HepG2 (cell line): ENCODE data around the gene CDK12. TPM values are rescaled to one million over a fixed set of nuclear protein-coding genes. Genes with fewer than 3 reads are reported as not detected.

ENCODE experiments used
- ATAC-seq: fragments of 200-7000 bp; cut with Tn5 transposase; 3 replicates; pipeline ENCODE4 v1.9.1; 2020; ENCODE audit warnings: mild to moderate bottlenecking, moderate library complexity
- BruUV-seq: library from RNA; stranded (reverse); fragments of 400-500 nt; replicated peaks from 2 replicates; lab custom pipeline; 2021; lab: Mats Ljungman, UMichigan
- CTCF ChIA-PET: fragments of 300-600 bp; formaldehyde crosslinking; extraction: SDS; loops from one replicate; lab custom pipeline; 2021; ENCODE audit warnings: low total read pairs, inconsistent platforms, low intra/inter-chr PET ratio; lab: Yijun Ruan, JAX
- POLR2A ChIA-PET: fragments of 350-600 bp; sonication (Branson Sonifier 250); formaldehyde crosslinking; loops from one replicate; lab custom pipeline; 2020; ENCODE audit warnings: antibody characterized with exemption, inconsistent platforms; lab: Yijun Ruan, JAX
- DNase-seq: peaks from one replicate; pipeline ENCODE4 v3.0.0-alpha.2; 2015; ENCODE audit warnings: low spot score
- FAIRE-seq: peaks from 3 replicates; lab custom pipeline; 2011; peaks lifted over from hg19 to GRCh38; lab: Jason Lieb, UNC
- H2AFZ ChIP-seq: one replicate; pipeline ENCODE4 v1.6.1; 2011; ENCODE audit warnings: low read length, inconsistent platforms
- H3K27ac ChIP-seq: fragments of 300-600 bp; 3 replicates; pipeline ENCODE4 v1.8.0; 2011; ENCODE audit warnings: mixed run types, mild to moderate bottlenecking, mixed read lengths, low read length, inconsistent platforms; ENCODE audit not compliant: insufficient read depth; ENCODE audit errors: extremely low read length
- H3K27me3 ChIP-seq, 2 experiments: fragments of 200-600 bp in 1 of 2; 2 replicates in 1 of 2; 3 replicates in 1 of 2; pipeline versions ENCODE4 v1.6.0 to v1.8.0; 2011; ENCODE audit warnings: low read length in 2 of 2, mild to moderate bottlenecking in 2 of 2, moderate library complexity in 2 of 2, inconsistent platforms in 1 of 2; ENCODE audit not compliant: insufficient read depth in 2 of 2, control insufficient read depth in 1 of 2
- H3K36me3 ChIP-seq, 2 experiments: fragments of 200-600 bp in 1 of 2; replicated peaks in 1 of 2; 2 replicates in 1 of 2; 3 replicates in 1 of 2; pipeline versions ENCODE4 v1.5.1 to v1.8.0; 2011; ENCODE audit warnings: low read length in 2 of 2, inconsistent platforms in 1 of 2; ENCODE audit not compliant: insufficient read depth in 2 of 2, control insufficient read depth in 1 of 2
- H3K4me1 ChIP-seq: 2 replicates; pipeline ENCODE4 v1.5.1; 2012; ENCODE audit warnings: low read length, inconsistent platforms; ENCODE audit not compliant: insufficient read depth
- H3K4me2 ChIP-seq: 2 replicates; pipeline ENCODE4 v1.6.0; 2011; ENCODE audit warnings: low read depth, low read length, inconsistent platforms
- H3K4me3 ChIP-seq, 3 experiments: fragments of 200-600 bp in 1 of 3; sonication (generic), shearing (Covaris generic) in 1 of 3; replicated peaks in 1 of 3; 2 replicates each; pipeline ENCODE4 v1.5.1; 2011 to 2016; ENCODE audit warnings: low read length in 3 of 3, inconsistent platforms in 2 of 3, low read depth in 2 of 3, mild to moderate bottlenecking in 2 of 3, control low read depth in 1 of 3, mixed read lengths in 1 of 3; ENCODE audit not compliant: insufficient read depth in 1 of 3
- H3K79me2 ChIP-seq: one replicate; pipeline ENCODE4 v1.6.1; 2011; ENCODE audit warnings: low read length, inconsistent platforms; ENCODE audit not compliant: insufficient read depth
- H3K9ac ChIP-seq: 2 replicates; pipeline ENCODE4 v1.6.0; 2011; ENCODE audit warnings: mild to moderate bottlenecking, low read depth, low read length, inconsistent platforms; ENCODE audit not compliant: insufficient read depth
- H3K9me3 ChIP-seq: 2 replicates; pipeline ENCODE4 v1.5.1; 2012; ENCODE audit warnings: mild to moderate bottlenecking, low read length
- H4K20me1 ChIP-seq: 2 replicates; pipeline ENCODE4 v1.6.0; 2011; ENCODE audit warnings: inconsistent platforms, mild to moderate bottlenecking, low read length, moderate library complexity; ENCODE audit not compliant: insufficient read depth
- FOXA3 ChIP-seq: IDR thresholded peaks from 2 replicates; pipeline ENCODE4 v1.6.1; 2016; ENCODE audit warnings: missing genetic modification reagents, missing compliant biosample characterization
- HMGXB4 ChIP-seq, 2 experiments: sonication (generic) in 1 of 2; formaldehyde crosslinking in 1 of 2; IDR thresholded peaks; 2 replicates each; pipeline versions ENCODE4 v1.4.0 to v1.6.1; 2018 to 2020; ENCODE audit warnings: missing genetic modification reagents in 2 of 2, borderline replicate concordance in 1 of 2, low read depth in 1 of 2, mild to moderate bottlenecking in 1 of 2, missing biosample characterization in 1 of 2
- HNF1B ChIP-seq: sonication (generic); formaldehyde crosslinking; IDR thresholded peaks from 2 replicates; pipeline ENCODE4 v1.5.1; 2020; ENCODE audit warnings: mild to moderate bottlenecking, moderate library complexity, missing genetic modification reagents
- KDM6A ChIP-seq: IDR thresholded peaks from 2 replicates; pipeline ENCODE4 v1.6.1; 2016; ENCODE audit warnings: low read depth
- ZFP36L2 ChIP-seq: sonication (generic); formaldehyde crosslinking; IDR thresholded peaks from 2 replicates; pipeline ENCODE4 v1.4.0; 2020; ENCODE audit warnings: missing genetic modification reagents
- ZNF780A ChIP-seq: sonication (generic); formaldehyde crosslinking; IDR thresholded peaks from 2 replicates; pipeline ENCODE4 v1.8.0; 2022; ENCODE audit warnings: mild to moderate bottlenecking, missing genetic modification reagents, moderate library complexity
- ZSCAN9 ChIP-seq: IDR thresholded peaks from 2 replicates; pipeline ENCODE4 v1.6.1; 2016; ENCODE audit warnings: borderline replicate concordance
- WGBS: methylation state at CpG from one replicate; pipeline ENCODE4 v1.1.6; 2017; ENCODE audit warnings: low lambda C conversion rate; 5-methylcytosine and 5-hydroxymethylcytosine counted together
- in situ Hi-C: cut with HindIII; loops from 2 replicates; pipeline ENCODE4 v1.10.0; 2017; ENCODE audit warnings: low pct_unique_long_range_greater_than_20kb; ENCODE audit not compliant: extremely low pct_ligation_motif_present
- intact Hi-C: fragments of 100-400 bp; cut with micrococcal nuclease; formaldehyde crosslinking; loops from one replicate; pipeline ENCODE4 v1.10.0; 2022; ENCODE audit not compliant: unreplicated experiment
- polyA plus RNA-seq, 8 experiments: library from polyadenylated mRNA; depleted of rRNA in 3 of 8; stranded (reverse) in 7 of 8; unstranded in 1 of 8; fragments of >200 nt; fragmentation: Illumina TruSeq in 4 of 8; extraction: Trizol in 4 of 8; gene quantifications; 2 replicates each; pipeline versions ENCODE4 v1.2.1 to v1.2.3, GENCODE V29; 2011 to 2016; ENCODE audit warnings: low read depth in 4 of 8, missing spikeins in 1 of 8, mixed read lengths in 1 of 8; ENCODE audit not compliant: insufficient read depth in 1 of 8
- total RNA-seq, 5 experiments: library from RNA; depleted of rRNA; stranded (reverse); fragments of >200 nt; fragmentation: Illumina TruSeq; extraction: Trizol; gene quantifications; 2 replicates each; pipeline ENCODE4 v1.2.3, GENCODE V29; 2016; ENCODE audit warnings: low read depth in 1 of 5

The CDK12 gene
- total and polyA plus RNA-seq, 2 of the 13 experiments (the other 11 are each of a cell fraction or from before 2014, with no cell fraction given), result 24.0 to 88.6 TPM

DNA sequence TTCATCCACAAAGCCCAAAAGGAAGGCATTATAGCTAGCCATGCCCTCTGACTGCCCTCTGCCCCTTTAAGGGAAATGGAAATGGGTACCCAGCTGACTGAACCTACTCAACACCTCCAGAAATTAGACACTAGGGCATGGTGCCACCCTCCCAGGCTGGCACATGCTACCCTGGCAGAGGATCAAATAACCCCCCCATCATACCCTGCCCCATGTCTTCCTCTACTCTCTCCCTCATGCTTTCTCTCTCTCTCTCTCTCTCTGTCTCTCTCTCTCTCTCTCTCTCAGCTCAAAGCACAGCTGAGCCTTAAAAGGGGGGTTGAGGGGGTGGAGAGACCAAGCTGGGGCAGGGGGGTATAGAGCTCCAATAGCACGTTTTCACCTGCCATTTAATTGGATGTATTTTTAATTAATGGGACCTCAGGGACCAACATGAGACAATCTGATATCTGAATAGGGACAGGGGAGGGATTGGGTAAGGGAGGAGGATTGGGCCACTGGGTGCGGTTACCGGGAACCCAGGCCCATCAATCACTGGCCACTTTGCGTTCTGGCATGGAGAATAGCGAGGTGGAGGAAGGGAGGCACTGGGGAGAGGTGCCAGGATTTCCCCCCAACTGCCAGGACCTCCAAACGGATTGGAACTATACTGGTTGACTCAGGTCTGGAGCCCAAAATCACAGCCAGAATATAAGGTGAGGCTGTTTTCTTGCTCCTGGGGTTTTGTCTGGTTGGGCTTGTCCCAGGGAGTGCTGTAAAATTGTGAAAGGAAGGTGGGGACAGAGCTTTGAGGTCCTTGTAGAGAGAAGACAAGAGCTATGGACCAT, 88.7 kb downstream of the CDK12 start:
- ATAC-seq, result no peak
- Histone ChIP-seq H3K4me1 (no peaks in the 10 kb centered on the region), H3K4me2 (no peak overlapping the region), H3K9me3 (no peaks in the 10 kb centered on the region), H3K36me3 (no peaks in the 10 kb centered on the region), H3K79me2 (no peaks in the 10 kb centered on the region), H2AFZ (no peak overlapping the region), H4K20me1 (no peaks in the 10 kb centered on the region), H3K27me3 (no peaks in the 10 kb centered on the region), H3K4me3 (no peak overlapping the region), H3K27ac (no peak overlapping the region)
- in situ Hi-C loops, result loop anchor here (5.0 kb wide), 1 partner anchor 72 kb away; no protein-coding TSS in a partner anchor
- WGBS, result 51% methylated on average over 6 of the region's 6 CpGs
- no peak for TF ChIP-seq HMGXB4 (CRISPR knock-in tag; IDR thresholded peaks at IDR 0.05; ENCODE audit: borderline replicate concordance in 1 of 2, low read depth in 1 of 2)
- TF ChIP-seq ZFP36L2, result no peak
- no peak for TF ChIP-seq ZNF780A
- no peak for TF ChIP-seq FOXA3 (CRISPR knock-in tag)
- TF ChIP-seq ZSCAN9 (CRISPR knock-in tag), result no peak
- TF ChIP-seq KDM6A (CRISPR knock-in tag), result no peak
- TF ChIP-seq HNF1B (CRISPR knock-in tag), result no peak
- TF ChIP-seq, all 625 proteins: peak for 0
- FAIRE-seq (no peak), DNase-seq (no peak)
- ChIA-PET POLR2A (no interaction called here), CTCF (interaction anchor here (3.1 kb wide), 1 partner anchor 73 kb away, joined by 56 read pairs; no protein-coding TSS in a partner anchor)
- H3K9ac ChIP-seq, result no peak overlapping the region
- intact Hi-C loops, result loop anchor here (2.0 kb wide), 2 partner anchors 27 to 73 kb away; no protein-coding TSS in a partner anchor
- no TSS peak for BruUV-seq
